Skin of body (tissue), 2 donors: ENCODE measurements around the gene RTEL1. TPM values are rescaled to one million over a fixed set of nuclear protein-coding genes. Genes with fewer than 3 reads are reported as not detected.

ENCODE experiments used
- DNase-seq: peaks from one replicate; lab custom pipeline; 2025; lab: John Stamatoyannopoulos, UW
- total RNA-seq: library from RNA; depleted of rRNA; stranded (reverse); fragments of >200 nt; gene quantifications from one replicate; pipeline ENCODE4 v1.2.3, GENCODE V29; 2014

RTEL1 gene
- total RNA-seq, 1 donor from 2014 or later, result 13.3 TPM

GRCh38 chr20:63697868-63698545, 39.9 kb downstream of the RTEL1 start:
- DNase-seq, result no peak

DNA sequence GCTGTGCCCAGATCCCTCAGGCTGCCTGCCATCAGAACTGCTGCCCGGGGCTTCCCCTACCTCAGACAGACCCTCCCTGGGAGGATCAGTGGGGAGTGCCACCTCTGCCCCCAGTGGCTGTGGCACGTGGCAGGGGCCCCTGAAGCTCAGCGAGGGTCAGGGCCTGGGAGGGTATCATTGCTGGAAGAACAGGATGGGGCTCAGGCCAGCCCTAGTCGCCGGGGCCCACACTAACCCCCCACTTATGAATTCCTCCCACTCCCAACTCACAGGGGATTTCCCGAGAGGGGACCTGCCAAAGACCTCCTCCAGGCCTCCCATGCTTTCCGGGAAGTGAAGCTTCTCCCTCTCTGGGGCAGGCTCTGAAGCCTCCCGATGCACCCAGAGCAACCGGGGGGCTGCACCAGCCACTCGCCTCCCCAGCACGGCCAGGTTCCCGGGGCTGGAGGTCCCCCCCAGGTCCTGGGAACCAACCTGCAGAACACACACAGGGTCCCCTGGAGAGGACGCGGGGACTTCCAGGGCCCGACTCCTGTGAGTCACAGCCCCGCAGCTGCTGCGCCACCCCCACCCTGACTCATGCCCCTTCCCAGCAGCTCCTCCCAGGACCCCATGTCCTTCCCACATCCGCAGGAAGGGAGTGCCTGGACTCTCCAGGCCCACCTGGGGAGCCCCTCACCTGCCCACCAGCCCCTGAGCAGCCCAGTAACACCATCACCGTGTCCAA, 40.8 kb downstream of the RTEL1 start:
- peak; percentile 30 for DNase-seq

- DNase-seq, result no peak
These were observed 41.5 kb downstream of the RTEL1 start for GRCh38 chr20:63699466-63700198.

- no peak for DNase-seq
These were observed 42.3 kb downstream of the RTEL1 start for GRCh38 chr20:63700199-63701050.

GRCh38 chr20:63701051-63701328, 42.9 kb downstream of the RTEL1 start:
- DNase-seq, result no peak

DNA sequence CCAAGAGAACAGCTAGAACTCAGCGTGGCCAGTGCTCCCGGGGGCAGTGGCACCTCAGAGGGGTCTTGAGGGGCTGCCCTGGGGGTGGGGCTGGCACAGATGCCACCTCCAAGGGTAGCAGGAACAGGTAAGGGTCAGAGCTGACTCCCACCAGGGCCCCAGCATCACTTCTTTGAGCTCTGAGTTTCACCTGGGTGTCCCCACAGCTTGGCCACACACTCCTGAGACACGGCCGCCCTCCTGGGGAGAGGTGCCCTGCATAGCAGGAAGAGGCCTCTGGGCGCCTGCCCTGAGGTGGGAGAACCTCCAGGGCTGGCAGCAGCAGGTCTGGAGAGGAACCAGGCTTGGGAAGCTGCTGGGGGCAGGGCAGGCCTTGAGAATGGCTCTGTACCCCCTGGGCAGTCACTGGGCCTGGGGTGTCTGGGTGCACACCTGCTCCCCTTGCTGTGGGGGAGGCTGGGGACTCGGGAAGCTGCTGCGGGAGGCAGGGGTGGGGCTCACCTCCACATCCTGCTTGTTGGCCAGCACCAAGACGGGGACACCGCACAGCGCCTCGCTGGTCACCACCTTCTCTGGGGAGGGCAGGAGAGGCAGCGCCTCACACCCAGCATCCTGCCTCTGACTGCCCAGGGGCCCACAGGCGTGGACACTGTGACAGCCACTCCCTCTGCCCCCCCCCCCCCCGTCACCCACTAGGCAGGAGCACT, 43.4 kb downstream of the RTEL1 start:
- DNase-seq, result no peak

DNA sequence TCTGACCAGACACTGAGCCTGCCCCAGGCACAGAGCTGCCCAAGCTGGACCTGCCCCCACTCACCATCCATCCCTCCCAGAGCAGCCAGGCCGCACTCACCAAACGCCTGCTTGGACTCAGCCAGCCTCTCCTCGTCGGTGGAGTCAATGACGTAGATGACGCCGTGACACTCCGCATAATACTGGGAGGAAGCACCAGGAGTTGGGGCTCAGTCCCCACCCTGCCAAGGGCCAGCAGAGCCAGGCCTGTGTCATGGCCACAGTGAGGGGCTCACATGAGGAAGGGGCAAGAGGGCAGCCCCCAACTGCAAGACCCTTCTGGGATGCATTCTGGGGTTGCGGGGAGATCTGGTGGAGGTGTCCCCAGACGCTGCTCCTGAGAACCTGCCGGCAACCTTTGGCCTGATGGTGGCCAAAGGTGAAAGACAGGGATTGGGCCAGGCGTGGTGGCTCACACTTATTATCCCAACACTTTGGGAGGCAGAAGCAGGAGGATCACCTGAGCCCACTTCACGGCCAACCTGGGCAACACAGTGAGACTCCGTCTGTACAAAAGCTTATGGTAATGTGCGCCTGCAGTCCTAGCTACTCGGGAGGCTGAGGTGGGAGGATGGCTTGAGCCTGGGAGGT, 44.0 kb downstream of the RTEL1 start:
- no peak for DNase-seq

DNA sequence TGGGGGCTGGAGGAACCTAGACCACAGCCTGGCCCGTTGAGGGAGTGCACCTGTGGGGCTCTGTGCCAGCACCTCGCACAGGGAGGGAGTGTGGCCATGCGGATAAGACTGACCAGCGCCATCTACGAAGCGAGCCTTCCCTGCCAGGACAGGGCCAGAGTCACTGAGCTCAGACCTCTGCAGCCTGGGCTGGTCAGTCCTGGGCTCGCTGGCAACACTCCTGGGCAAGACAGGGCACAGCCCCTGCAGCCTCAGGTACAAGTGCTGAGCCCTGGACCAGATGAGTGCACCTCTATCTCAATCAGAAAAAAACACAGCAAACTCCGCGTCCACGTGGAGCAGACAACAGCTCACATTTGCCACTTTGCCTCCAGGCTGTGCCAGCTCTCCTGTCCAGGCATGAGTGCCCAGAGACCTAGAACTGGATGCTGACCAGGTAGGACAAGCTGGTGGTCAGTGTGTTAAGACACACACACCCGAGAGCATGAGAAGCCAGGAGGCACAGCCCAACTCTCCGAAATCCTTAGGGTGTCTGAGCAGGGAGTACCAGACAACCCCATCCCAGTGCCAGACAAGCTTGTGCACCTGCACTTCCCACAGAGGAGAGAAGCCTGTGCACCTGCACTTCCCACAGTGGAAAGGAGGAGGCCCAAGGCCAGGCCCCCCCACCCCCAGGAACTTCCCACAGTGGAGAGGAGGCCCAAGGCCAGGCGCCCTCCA, 44.8 kb downstream of the RTEL1 start:
- DNase-seq, result no peak

DNA sequence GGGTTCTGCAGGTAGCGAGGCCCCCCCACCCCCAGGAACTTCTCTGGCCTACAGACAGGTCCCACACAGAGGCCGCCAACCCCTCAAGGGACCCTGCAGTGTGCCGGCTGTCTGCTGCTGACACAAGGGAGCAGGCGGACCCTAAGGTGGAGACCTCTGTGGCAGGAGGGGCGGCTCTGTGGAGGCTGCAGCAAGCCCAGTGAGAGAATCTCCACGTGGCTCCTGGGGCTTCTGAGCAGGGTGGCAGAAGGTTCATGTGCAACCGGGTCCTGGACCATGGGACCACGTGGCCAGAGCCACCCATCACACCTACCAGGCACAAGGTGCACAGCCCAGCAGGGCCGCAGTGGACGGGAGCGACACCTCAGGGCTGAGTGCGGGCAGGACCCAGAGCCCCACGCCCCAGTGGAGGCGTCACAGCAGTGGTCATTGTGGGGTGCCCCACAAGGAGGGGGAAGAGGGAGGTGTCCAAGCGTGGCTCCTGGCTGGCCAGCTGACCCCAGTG, 45.4 kb downstream of the RTEL1 start:
- no peak for DNase-seq

- DNase-seq, result no peak
These were observed 46.0 kb downstream of the RTEL1 start for GRCh38 chr20:63703976-63704748.

- no peak for DNase-seq
These were observed 46.6 kb downstream of the RTEL1 start for GRCh38 chr20:63704749-63705117.

DNA sequence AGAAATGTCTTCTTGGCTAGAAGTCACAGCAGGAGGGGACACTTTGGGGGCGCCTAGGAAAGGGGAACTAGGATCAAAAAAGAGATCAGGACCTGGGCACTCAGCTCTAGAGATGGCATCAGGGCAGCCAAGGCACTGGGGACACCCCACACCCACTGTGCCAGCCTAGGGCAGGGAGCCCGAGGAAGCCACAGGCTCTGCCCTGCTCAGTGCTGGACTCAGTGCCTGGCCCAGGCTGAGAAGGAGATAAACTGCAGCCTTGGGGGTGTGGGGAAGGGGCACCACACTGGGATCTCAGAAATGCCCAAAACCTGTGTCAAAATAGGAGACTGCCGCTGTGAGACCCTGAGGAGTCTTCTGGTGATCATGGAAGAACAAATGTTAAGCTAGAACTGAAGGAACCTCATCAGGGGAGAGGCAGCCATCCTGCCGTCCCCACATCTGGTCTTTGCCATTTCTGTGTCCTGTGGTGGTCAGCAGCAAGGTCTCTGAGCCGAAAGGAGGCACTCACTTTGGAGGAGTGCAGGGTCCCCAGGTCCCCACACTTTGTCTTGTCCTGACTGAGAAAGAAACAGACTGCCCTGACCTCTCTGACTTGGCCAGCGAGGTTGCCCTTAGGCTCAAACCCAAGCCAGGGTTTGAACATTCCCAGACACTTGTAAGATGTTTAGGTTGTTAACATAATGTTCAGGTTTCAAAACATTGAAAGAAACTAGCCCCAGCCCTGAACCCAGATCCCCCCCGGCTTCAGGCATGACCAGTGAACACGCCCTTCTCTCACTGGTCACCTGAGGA, 47.3 kb downstream of the RTEL1 start:
- no peak for DNase-seq

DNA sequence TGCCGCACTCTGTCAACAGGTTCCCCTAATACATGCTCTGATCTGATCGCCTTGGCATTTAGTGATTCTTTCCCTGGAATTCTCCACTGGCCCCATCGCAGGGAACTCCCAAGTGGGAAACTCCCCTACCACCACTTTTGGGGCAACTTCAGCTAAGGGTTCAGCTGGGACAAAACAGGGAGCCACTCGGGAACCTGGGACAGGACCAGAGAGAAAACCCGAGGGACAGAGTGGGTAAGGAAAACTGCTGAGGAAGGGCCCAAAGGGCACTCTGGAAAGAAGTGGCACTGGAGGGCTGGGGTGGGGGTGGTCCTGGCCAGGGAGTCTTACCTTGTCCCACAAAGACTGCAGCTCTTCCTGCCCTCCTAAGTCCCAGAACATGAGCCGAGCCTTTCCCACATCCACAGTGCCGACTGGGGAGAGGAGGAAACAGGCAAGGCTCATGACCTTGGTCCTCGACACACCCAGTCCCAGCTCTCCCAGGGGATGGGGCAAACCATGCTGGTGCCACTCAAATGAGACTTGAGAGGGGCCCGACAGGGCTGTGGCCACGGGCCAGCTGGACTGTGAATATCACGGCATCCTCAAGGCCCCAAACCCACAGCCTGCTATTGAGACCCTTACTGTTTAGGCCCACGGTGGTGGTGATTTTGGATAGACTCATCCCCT, 48.0 kb downstream of the RTEL1 start:
- DNase-seq, result no peak

- no peak for DNase-seq
These were observed 48.9 kb downstream of the RTEL1 start for GRCh38 chr20:63706852-63707557.

DNA sequence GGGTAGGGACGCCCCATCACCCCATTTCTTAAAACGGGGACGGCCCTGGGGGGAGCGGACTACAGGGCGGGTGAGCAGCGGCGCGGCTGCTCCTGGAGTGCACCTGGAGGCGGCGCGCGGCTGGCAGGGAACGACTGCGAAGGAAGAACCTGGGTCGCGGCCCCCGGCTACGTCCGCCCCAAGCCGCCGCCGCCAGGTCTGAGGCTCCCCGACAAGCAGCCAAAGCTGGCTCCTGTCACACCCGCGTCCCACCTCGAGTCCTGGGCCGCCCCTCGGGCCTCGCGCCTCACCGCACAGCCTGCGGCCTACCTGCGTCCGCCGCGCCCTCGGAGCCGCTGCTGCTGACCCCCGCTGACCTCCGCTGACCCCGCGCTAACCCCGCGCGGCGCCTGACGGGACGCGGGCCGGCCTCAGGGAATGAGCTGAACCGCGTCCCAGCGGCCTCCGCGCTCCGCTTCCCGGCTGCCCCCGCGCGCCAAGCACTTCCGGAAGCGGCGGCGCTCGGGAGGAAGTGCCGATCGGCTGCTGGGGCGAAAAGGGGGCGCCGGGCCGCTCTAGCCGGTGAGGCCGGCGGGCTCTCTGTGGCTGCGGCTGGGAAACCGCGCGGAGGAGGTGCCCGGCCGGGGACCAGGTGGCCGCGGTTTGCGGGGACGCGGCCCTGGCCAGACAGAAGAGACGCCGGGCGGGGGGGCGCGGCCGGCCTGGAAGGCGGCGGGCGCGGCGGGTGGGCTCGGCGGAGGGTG, 49.6 kb downstream of the RTEL1 start, which contains the start of the genes ARFRP1 and ZGPAT:
Gene ARFRP1, minus strand, starts transcription at position 419 of the 743 bp plus-strand sequence. CDS start 885 bp downstream, outside the sequence.
Gene ZGPAT, plus strand, starts transcription at position 482 of the 743 bp plus-strand sequence. CDS start 542 bp downstream, outside the sequence.
- peak; percentile 47 for DNase-seq
